Thyroid gland (tissue), 4 donors: Measurements from ENCODE around the gene MRPL51. TPM values are rescaled to one million over a fixed set of nuclear protein-coding genes. Genes with fewer than 3 reads are reported as not detected.

Experiments used
- DNase-seq, 2 donors: peaks; one replicate each; pipeline ENCODE4 v3.0.0-alpha.2; 2019
- H3K27ac ChIP-seq, 3 donors: fragments of 200-600 bp; sonication (generic); 1 replicate in 2 of 3; 2 replicates in 1 of 3; pipeline ENCODE4 v1.5.1; 2016 to 2019; ENCODE audit warnings: mild to moderate bottlenecking in 1 of 3, moderate library complexity in 1 of 3
- H3K27me3 ChIP-seq: fragments of 200-600 bp; sonication (generic); one replicate; pipeline ENCODE4 v1.5.1; 2019
- H3K36me3 ChIP-seq, 2 donors: fragments of 200-600 bp; sonication (generic); one replicate each; pipeline ENCODE4 v1.5.1; 2016 to 2019
- H3K4me1 ChIP-seq, 2 donors: fragments of 200-600 bp; sonication (generic); one replicate each; pipeline ENCODE4 v1.5.1; 2017 to 2019
- H3K4me3 ChIP-seq, 3 donors: fragments of 200-600 bp; sonication (generic); replicated peaks in 1 of 3; 1 replicate in 2 of 3; 2 replicates in 1 of 3; pipeline ENCODE4 v1.5.1; 2016; ENCODE audit warnings: mild to moderate bottlenecking in 1 of 3
- H3K9me3 ChIP-seq: fragments of 200-600 bp; sonication (generic); one replicate; pipeline ENCODE4 v1.5.1; 2017
- CTCF ChIP-seq, 6 experiments: fragments of 200-600 bp in 3 of 6; fragments of 450-650 bp in 3 of 6; sonication (generic) in 3 of 6; IDR thresholded peaks; one replicate each; pipeline ENCODE4 v1.5.1; 2016 to 2019; ENCODE audit warnings: antibody characterized with exemption in 6 of 6, mild to moderate bottlenecking in 2 of 6, inconsistent platforms in 1 of 6, moderate library complexity in 1 of 6
- POLR2A ChIP-seq, 2 donors: fragments of 450-650 bp; IDR thresholded peaks; one replicate each; pipeline ENCODE4 v1.6.1; 2017; ENCODE audit warnings: antibody characterized with exemption in 2 of 2, mild to moderate bottlenecking in 2 of 2, moderate library complexity in 1 of 2
- WGBS, 2 donors: methylation state at CpG; one replicate each; pipeline ENCODE4 v1.1.5; 2017; 5-methylcytosine and 5-hydroxymethylcytosine counted together
- intact Hi-C: fragments of 100-400 bp; cut with DNase I; formaldehyde crosslinking; loops from one replicate; pipeline ENCODE4 v1.15.1; 2023
- total RNA-seq, 4 donors: library from RNA; depleted of rRNA; stranded (reverse); fragments of >200 nt; gene quantifications; one replicate each; pipeline ENCODE4 v1.2.3, GENCODE V29; 2016

MRPL51 gene
- total RNA-seq, 4 donors from 2014 or later: 16.7 to 84.6 (median 46.9) TPM

GRCh38 chr12:6450091-6450868, 42.8 kb downstream of the MRPL51 start:
- intact Hi-C loops: no loop called here
- no peaks in the 10 kb centered on the region for H3K27me3 ChIP-seq
- peak overlapping the region; percentile 99 for H3K27ac ChIP-seq
- no peaks in the 10 kb centered on the region for H3K36me3 ChIP-seq
- no peaks in the 10 kb centered on the region for H3K9me3 ChIP-seq
- WGBS, 2 donors: 60 to 68% methylated on average over 16 of the region's 16 CpGs
- TF ChIP-seq POLR2A (IDR thresholded peaks at IDR 0.05) (no peak), CTCF (IDR thresholded peaks at IDR 0.05) (no peak)
- H3K4me3 ChIP-seq: peak overlapping the region in 1 of 3 donors; percentile 74
- peaks cover 45 to 59% of the 10 kb centered on the region in 2 donors for H3K4me1 ChIP-seq
- DNase-seq: no peak

GRCh38 chr12:6444704-6445688, 48.1 kb downstream of the MRPL51 start, which contains the start of gene CD27:
TSS of gene CD27 (plus strand) at chr12:6444955. CDS start at chr12:6445096, 141 bp downstream.
- Histone ChIP-seq H3K9me3 (no peaks in the 10 kb centered on the region), H3K4me1 (peaks cover 36 to 46% of the 10 kb centered on the region in 2 donors), H3K27ac (peak within 1 kb of the TSS; percentile 69 to 88 (median 70)), H3K27me3 (no peaks in the 10 kb centered on the region), H3K4me3 (no peak within 1 kb of the TSS), H3K36me3 (no peaks in the 10 kb centered on the region)
- DNase-seq: peak in 1 of 2 donors; percentile 25
- TF ChIP-seq POLR2A (IDR thresholded peaks at IDR 0.05) (no peak), CTCF (IDR thresholded peaks at IDR 0.05) (no peak)
- intact Hi-C loops: no loop called here
- WGBS, 2 donors: 70 to 76% methylated on average over 16 of the region's 16 CpGs

- intact Hi-C loops: no loop called here
- DNase-seq: no peak
- no peaks in the 10 kb centered on the region for H3K36me3 ChIP-seq
- H3K27me3 ChIP-seq: no peaks in the 10 kb centered on the region
- H3K9me3 ChIP-seq: no peaks in the 10 kb centered on the region
- H3K4me1 ChIP-seq: peaks cover 33 to 38% of the 10 kb centered on the region in 2 donors
- 82 to 88% methylated on average over 4 of the region's 4 CpGs for WGBS, 2 donors
- H3K27ac ChIP-seq: no peak overlapping the region
- H3K4me3 ChIP-seq: no peak overlapping the region
- TF ChIP-seq POLR2A (IDR thresholded peaks at IDR 0.05) (no peak), CTCF (IDR thresholded peaks at IDR 0.05) (no peak)
Measured at GRCh38 chr12:6444031-6444430, 49.0 kb downstream of the MRPL51 start.

- H3K36me3 ChIP-seq: no peaks in the 10 kb centered on the region
- H3K27ac ChIP-seq: no peak overlapping the region
- TF ChIP-seq POLR2A (IDR thresholded peaks at IDR 0.05) (no peak), CTCF (IDR thresholded peaks at IDR 0.05) (no peak)
- intact Hi-C loops: no loop called here
- no peaks in the 10 kb centered on the region for H3K9me3 ChIP-seq
- DNase-seq: no peak
- H3K4me1 ChIP-seq: peaks cover 33 to 34% of the 10 kb centered on the region in 2 donors
- no peaks in the 10 kb centered on the region for H3K27me3 ChIP-seq
- no peak overlapping the region for H3K4me3 ChIP-seq
- 70 to 72% methylated on average over 8 to 9 of the region's 9 CpGs for WGBS, 2 donors
Measured at GRCh38 chr12:6443361-6443983, 49.6 kb downstream of the MRPL51 start.
